GM12864 (cell line): ENCODE measurements around the gene NUSAP1.

ENCODE experiments used
- DNase-seq: peaks from one replicate; pipeline ENCODE4 v3.0.0-alpha.2; 2011; ENCODE audit warnings: low read depth
- H3K4me3 ChIP-seq: 2 replicates; pipeline ENCODE4 v1.5.1; 2011; ENCODE audit warnings: mild to moderate bottlenecking, low read depth, low read length, control low read depth
- CTCF ChIP-seq: IDR thresholded peaks from 2 replicates; pipeline ENCODE4 v1.5.1; 2011; ENCODE audit warnings: low read depth, mild to moderate bottlenecking, moderate library complexity, low read length, control low read depth, inconsistent platforms; ENCODE audit errors: missing control alignments

The NUSAP1 gene

GRCh38 chr15:41429003-41429890 lies 96.6 kb downstream of the NUSAP1 start:
- peak overlapping the region; percentile 43 for H3K4me3 ChIP-seq
- TF ChIP-seq CTCF = peak; percentile 15
- DNase-seq = peak; percentile 60
